Activated CD8-positive, alpha-beta memory T cell treated with anti-CD3 and anti-CD28 coated beads for 4 hours (primary cell): Measurements from ENCODE around the gene PIP5K1A.
"Not testable (repeated sequence)": the region's sequence is repeated elsewhere in the genome, so short reads cannot be mapped to it uniquely, and the experiment has no call there.

ENCODE experiments used
- DNase-seq, 2 donors: peaks; one replicate each; pipeline ENCODE4 v3.0.0-alpha.2; 2020; ENCODE audit warnings: low read depth in 2 of 2

The PIP5K1A gene

DNA sequence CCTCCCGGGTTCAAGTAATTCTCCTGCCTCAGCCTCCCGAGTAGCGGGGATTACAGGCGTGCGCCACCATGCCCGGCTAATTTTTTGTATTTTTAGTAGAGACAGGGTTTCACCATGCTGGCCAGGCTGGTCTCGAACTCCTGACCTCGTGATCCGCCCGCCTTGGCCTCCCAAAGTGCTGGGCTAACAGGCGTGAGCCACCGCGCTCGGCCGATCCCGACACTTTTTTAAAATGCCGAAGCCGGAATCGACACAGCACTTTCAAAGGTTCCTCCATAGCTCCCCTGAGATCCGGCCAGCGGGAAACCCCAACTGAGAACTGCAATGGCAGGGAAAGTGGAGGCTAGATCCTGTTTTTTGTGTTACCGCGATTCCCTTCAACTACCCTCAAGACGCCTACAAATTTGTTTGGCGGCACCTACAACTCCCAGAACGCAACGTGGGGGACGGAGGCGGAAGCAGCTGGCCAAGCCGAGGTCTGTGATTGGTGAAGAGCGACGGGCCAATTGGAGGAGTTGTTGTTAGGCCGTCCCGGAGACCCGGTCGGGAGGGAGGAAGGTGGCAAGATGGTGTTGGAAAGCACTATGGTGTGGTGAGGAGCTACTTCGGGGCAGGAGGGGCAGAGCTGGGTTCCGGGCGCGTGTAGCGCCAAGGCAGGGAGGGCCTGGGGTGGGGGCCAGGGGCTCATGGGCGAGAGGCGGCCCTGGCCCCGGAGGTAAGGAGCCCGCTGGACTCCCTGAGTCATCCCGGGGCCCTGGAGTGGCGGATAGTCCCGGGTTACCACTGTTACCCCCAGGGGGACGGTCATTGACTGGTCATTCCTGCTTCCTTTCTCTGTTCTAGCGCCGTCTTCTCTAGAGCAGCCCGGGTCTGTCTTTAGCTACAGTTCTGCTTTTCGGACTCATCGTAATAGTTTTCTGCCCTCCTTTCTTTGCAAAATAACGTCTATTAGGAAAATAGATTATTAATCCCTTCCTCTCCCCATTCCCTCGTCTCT is 56.2 kb downstream of the PIP5K1A start, which contains the start of gene PSMD4:
Gene PSMD4 (plus strand): TSS at position 518 of the 997 bp plus-strand sequence. CDS start 49 bp downstream, at position 567.
- DNase-seq: peak; percentile 80 to 89

DNA sequence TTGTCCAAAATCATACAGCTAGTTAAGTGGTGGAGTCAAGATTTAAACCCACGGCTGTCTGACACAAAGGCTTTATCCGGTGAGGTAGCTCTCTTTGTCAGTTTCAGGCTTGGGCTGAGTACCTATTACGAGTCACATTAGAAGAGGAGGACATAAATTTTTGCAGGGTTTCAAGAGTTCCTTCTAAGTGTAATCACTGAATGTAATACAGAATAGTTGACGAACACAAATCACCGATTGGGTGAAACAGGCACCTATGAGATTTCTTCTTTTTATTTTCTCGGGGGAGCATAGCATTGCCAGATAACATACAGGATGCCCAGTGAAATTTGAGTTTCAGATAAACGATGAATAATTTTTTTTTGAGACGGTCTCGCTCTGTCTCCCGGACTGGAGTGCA is 57.0 kb downstream of the PIP5K1A start:
- DNase-seq: no peak

DNA sequence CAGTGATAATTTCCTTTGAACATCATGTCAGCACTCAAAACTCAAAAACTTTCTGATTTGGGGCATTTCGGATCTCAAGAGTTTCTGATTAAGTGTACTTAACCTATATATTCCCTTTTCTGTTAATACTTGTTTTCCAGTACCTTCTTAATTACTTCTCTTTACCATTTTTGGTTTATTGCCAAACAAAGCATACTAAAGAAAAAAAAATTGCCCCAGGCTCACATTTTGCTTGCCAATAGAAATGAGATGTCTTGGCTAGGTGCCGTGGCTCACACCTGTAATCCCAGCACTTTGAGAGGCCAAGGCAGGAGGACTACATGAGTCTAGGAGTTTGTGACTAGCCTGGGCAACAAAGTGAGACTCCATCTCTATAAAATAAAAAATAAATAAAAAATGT is 61.0 kb downstream of the PIP5K1A start:
- no peak for DNase-seq

DNA sequence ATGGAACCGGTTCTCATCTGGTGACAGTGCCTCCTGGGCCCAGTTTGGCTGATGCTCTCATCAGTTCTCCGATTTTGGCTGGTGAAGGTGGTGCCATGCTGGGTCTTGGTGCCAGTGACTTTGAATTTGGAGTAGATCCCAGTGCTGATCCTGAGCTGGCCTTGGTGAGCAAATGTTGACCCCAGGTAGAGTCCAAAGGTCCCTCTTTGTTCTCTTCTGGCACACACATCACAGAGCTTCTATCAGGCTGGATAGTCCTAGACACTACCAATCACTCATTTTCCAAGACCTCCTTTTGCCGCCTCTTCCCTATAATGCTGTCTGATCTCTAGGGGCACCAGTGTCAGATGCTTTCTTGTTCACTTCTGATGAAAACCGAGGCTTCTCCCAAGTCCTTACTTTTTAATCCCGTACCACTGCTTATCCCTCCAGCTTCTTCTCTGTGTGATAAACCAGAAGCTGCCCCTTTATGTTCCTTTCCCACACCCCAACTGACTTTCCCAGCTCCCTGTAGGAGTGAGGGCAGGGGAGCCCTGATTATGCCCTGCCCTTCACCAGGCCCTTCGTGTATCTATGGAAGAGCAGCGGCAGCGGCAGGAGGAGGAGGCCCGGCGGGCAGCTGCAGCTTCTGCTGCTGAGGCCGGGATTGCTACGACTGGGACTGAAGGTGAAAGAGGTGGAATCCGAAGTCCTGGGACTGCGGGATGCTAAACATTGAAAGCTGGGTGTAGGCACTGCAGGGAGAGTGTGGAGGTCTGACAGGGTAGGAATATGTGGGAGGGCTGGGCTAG is 67.3 kb downstream of the PIP5K1A start:
- no peak for DNase-seq

DNA sequence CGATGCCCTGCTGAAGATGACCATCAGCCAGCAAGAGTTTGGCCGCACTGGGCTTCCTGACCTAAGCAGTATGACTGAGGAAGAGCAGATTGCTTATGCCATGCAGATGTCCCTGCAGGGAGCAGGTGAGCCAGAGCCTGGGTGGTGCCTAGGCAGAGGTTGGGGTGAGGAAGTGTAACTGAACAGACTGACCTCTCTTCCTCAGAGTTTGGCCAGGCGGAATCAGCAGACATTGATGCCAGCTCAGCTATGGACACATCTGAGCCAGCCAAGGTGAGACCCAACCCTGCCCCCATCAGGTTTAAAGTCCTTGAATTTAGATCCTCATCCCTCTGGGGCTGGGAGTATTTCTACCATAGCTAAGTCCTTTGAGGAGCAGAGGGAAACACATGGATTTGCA is 68.0 kb downstream of the PIP5K1A start:
- DNase-seq: no peak

DNA sequence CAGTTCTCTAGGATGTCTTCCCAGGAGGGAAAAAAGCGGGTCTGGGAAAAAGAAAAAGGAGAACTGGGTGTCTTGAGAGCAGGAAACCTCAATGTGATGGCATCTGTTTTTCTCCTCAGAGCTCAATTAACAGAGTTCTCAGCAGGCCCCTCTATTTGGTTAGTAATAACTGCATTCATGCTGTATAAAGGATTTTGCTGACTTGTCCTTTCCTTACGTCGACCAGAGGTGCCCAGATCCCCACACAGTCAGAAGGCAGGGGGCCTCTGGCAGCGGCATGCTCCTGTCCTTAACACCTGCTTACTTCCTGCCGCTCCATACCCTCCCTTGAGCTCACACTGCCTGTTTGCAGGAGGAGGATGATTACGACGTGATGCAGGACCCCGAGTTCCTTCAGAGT is 68.5 kb downstream of the PIP5K1A start:
- DNase-seq: no peak

DNA sequence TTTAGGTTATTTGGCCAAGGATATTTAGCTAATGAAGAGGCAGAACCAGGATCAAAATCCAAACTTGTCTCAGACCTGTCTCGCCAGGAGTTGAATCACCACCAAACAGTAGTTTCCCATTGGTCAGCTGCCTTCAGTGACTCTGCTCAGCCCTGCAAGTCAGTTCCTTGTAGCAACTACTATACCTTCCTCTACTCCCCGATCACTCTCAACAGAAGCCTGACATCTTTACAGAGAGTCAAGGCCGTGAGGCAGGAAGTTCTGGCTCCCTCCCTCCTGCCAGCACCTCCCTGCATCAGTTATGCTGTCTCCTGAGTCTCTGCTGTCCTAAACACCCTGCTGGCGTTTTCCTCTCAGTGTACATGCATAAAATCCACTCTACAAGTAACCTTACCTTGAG is 69.4 kb downstream of the PIP5K1A start:
- DNase-seq: no peak

DNA sequence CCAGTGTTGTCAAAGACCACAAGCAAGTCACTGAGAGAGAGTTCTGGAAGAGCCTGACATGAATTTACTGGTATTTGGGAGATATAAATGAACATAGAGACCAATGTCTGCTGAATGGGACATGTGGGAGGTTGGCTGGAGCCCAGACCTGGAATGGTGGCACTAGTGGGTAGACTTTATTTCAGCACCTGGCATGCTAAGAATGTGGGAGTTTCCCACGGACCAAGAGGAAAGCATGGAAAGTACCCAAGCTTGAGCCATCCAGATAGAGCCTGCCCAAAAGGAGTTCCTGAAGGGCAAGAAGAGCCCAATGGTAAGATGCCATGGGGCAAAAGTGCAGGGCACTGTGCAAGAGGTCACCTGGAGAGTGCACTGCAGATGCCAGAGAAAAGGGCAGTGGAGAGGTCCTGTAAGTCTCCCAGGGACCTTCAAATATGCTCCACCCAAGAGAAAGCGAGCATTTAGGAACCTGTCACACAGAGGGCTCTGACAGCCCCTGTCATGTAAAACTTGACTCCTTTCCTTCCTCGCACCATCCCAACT is 75.6 kb downstream of the PIP5K1A start:
- no peak for DNase-seq

DNA sequence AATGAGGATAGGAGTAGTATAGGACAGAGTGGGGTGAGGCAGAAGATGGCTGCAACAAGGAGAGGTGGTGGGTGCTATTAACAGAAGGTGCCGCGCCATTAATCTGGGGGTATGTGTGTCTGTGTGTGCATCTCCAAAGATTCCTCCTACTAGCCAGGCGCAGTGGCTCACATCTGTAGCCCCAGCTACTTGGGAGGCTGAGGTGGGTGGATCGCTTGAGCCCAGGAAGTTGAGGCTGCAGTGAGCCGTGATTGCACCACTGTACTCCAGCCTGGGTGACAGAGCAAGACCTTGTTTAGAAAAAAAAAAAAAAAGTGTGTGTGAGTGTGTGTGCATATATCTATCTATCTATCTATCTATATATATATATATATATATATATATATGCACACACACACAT is 77.0 kb downstream of the PIP5K1A start:
- not testable (repeated sequence) for DNase-seq

DNA sequence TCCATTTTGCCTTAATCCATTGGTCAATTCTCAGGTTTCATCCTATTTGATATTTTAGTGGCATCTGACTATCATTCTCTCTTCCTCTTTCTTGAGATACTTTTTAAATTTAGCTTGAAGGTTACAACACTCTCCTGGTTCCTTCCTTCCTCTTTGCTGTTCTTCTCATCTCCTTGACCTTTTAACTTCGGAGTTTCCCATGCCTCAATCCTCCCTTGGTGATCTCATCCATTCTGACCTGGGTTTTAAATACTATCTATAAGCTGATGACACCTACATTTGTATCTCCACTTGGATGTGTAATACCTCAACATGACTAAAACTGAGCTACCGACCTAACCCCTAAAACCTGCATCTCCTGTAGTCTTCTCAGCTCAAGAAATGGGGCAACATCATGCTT is 78.9 kb downstream of the PIP5K1A start:
- no peak for DNase-seq

DNA sequence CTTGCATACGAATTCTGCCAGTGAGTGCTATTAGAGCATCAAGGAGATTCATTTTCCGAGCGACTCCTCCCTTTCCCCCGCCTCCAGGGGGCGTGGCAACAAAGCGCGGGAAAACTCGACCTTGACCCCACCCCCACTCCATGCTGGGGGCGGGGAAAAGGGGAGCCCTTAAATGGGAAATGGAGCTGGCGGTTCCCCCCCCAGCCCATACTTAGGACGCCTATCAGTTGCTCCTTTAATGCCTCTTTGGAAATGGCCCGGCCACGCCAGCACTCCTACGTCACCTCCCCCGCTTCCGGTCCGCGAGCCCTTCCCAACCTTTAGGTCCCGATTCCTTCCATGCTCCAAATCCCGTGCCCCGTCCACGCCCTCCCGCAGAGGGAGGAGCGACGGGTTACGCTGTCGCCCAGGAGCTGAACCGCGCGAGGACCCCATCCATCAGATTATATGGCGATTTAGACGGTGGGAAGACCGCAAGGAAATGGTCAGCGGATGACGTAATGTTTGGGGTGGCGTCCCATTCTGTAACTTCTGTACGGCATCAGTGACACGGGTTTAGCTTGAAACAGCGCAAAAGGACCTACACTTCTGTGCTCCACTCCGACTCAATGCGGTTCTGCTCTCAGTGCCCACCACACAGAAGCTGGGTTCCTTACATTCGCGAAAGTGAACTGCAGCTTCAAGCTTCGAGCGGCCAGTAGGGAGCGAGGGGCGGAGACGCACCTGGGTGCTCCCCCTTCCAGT is 83.0 kb downstream of the PIP5K1A start:
- DNase-seq: peak; percentile 88 to 90

DNA sequence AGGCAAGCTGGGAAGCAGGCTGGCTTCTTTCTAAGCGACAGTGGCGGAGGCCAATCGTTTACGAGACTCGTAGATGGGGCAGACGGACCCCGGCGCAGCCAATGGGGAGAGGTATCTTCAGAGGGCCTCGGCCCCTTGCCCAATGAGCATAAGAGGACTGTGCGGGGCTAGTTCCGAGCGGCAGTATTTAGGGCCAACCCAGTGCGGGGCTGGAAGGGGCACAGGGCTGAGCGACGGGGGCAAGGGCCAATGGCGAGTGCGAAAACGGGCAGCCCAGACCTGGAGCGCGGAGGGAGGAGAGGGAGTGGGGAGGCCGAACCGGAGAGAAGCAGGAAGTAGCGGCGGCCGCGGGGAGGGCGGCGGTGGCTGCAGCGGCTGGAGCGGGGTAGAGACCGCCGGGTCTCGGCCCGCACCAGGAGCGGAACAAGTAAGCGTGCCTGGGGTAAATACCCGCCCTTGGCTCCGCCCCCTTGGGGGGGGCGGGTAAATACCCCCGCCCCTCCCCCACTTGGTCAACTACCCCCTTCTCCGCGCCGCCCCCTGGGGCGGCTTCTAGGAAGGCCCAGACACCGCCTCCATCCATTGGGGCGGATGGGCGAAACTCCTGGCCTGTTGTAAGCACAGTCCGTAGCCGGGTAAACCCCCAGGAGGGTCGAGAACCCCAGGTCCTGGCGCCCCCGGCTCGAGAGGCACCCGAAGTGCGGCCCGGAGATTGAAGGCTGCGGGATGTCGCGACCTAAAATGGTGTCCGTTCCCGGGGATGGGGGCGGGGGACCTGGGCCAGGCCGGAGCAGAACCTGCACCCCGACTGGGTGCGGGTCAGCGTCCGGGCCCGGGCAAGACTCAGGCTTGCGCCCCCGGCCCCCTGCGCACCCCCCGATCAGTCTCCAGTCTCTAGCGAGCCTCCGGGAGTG is 83.9 kb downstream of the PIP5K1A start, which contains the start of gene ZNF687:
Gene ZNF687 (plus strand): TSS at position 331 of the 914 bp plus-strand sequence. CDS start 3,993 bp downstream, outside the sequence.
- peak; percentile 96 for DNase-seq

DNA sequence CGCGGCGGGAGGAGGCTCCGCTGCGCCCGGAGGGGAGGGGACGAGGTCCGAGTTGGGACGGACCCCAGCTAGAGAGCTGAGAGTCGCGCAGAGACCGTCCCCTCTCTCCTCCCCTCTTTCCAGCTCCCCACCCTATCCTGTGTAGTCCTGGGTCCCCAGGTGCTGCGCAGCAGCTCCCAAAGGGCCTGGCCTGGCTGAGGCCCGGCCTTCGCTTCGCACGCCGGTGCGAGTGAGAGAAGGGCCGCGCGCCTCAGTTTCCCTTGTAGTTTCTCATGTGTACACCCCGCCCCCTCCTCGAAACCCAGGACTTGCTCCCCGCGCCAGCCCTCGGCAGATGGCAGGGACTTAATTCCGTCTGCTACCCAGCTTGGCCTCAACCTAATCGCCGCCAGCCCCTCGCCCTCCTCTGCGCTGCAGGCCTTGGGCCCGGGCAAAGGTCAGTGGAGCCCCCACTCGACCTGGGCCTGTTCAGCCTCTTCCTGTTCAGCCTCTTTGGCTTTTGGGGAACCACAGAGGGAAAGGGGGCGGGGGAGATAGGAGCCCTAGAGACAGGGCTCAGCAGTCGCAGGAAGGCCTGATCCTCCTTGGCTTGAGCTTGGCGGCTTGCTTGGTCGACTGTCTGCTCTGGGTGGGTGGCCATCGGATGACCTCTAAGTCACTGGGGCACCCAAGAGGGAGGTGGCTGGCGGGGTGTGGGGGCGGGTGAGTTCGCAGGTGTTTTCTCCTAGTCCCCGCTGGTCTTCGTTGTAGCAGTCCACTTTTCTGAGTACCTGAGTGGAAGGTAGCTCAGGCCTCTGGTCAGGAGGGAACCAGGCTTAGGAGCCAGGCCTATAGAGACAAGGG is 84.8 kb downstream of the PIP5K1A start:
- DNase-seq: peak in 1 of 2 donors; percentile 5

DNA sequence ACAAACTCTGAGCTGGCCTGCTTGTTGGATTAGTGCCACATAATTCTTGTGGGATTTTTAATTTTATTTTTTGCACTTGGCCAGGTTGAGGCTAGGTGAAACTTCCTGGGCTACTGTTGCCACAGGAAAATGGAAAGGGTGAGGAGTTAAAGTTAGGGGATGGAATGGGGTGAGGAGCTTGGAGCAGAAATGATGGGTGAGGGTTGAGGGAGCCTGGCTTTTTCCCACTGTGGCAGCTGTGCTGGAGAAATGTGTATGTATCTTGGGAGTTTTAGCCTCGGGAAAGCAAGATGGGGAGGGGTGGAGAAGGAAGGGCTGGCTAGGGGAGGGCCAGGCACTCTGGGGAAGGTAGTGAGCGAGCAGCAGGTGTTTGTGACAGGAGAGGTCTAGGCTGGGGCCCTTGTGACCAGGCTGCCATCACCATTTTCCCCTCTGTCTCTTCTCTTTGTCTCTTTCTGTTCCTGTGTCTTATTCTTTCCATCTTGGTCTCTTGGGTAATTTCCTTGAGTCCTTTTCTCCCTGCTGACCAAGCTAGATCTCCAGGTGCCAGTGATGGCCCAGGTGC is 85.7 kb downstream of the PIP5K1A start:
- no peak for DNase-seq

DNA sequence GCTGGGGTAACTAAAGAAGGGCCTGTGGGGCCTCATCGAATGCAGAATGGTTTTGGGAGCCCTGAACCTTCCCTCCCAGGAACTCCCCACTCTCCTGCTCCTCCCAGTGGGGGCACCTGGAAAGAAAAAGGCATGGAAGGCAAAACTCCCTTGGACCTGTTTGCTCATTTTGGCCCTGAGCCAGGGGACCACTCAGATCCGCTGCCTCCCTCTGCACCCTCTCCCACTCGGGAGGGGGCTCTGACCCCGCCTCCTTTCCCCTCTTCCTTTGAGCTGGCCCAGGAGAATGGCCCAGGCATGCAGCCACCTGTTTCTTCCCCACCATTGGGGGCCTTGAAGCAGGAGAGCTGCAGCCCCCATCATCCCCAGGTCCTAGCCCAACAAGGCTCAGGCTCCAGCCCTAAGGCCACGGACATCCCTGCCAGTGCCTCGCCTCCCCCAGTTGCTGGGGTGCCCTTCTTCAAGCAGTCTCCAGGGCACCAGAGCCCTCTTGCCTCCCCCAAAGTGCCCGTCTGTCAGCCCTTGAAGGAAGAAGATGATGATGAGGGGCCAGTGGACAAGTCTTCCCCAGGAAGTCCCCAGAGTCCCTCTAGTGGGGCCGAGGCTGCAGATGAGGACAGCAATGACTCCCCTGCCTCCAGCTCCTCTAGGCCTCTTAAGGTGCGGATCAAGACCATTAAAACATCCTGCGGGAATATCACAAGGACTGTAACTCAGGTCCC is 88.4 kb downstream of the PIP5K1A start:
- DNase-seq: no peak

DNA sequence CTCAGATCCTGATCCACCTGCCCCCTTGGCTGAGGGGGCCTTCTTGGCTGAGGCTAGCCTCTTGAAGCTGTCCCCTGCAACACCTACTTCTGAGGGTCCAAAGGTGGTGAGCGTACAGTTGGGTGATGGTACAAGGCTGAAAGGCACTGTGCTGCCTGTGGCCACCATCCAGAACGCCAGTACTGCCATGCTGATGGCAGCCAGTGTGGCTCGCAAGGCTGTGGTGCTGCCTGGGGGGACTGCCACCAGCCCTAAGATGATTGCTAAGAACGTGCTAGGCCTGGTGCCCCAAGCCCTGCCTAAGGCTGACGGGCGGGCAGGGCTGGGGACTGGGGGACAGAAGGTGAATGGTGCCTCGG is 89.0 kb downstream of the PIP5K1A start:
- no peak for DNase-seq

DNA sequence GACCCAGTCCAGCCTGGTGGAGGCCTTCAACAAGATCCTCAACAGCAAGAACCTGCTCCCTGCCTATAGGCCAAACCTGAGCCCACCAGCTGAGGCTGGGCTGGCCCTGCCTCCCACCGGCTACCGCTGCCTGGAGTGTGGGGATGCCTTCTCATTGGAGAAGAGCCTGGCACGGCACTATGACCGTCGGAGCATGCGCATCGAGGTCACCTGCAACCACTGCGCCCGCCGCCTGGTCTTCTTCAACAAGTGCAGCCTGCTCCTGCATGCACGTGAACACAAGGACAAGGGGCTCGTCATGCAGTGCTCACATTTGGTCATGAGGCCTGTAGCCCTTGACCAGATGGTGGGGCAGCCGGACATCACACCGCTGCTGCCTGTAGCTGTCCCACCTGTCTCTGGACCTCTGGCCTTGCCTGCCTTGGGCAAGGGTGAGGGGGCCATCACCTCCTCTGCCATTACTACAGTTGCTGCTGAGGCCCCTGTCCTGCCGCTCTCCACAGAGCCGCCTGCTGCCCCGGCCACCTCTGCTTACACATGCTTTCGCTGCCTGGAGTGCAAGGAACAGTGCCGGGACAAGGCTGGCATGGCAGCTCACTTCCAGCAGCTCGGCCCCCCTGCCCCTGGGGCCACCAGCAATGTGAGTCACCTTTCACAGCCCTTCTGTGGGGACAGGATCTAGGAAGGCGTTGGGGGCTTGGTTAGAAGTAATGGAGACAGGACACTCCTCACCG is 89.6 kb downstream of the PIP5K1A start:
- DNase-seq: no peak

DNA sequence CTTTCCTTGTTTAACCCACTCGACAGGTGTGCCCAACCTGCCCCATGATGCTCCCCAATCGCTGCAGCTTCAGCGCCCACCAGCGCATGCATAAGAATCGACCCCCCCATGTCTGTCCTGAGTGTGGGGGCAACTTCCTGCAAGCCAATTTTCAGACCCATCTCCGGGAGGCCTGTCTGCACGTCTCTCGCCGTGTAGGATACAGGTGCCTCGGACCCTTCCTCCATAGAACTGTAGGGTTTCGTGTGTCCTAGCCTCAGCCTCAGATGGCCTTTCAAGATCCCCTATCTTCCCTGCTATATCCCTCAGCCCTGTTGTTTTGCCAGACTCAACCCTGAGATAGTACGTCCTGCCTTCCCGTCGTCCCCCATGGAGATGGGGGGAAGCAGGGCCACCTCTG is 90.2 kb downstream of the PIP5K1A start:
- DNase-seq: no peak
